Muscle layer of duodenum (tissue), 2 donors: Measurements from ENCODE around the gene NFATC2.

Experiments
- H3K27ac ChIP-seq: one replicate; pipeline ENCODE4 v1.7.0; 2013; ENCODE audit warnings: mild to moderate bottlenecking, low read length
- H3K27me3 ChIP-seq: one replicate; pipeline ENCODE4 v1.7.0; 2013; ENCODE audit warnings: low read depth, mild to moderate bottlenecking, control low read depth, low read length
- H3K36me3 ChIP-seq, 2 donors: one replicate each; pipeline ENCODE4 v1.7.0; 2013; ENCODE audit warnings: low read length in 2 of 2, control low read depth in 1 of 2, mild to moderate bottlenecking in 1 of 2; ENCODE audit not compliant: insufficient read depth in 2 of 2, control insufficient read depth in 1 of 2
- H3K4me1 ChIP-seq, 2 donors: one replicate each; pipeline ENCODE4 v1.7.0; 2013; ENCODE audit warnings: low read length in 2 of 2, mild to moderate bottlenecking in 2 of 2, control low read depth in 1 of 2, moderate library complexity in 1 of 2; ENCODE audit not compliant: insufficient read depth in 2 of 2, control insufficient read depth in 1 of 2
- H3K4me3 ChIP-seq, 2 donors: one replicate each; pipeline ENCODE4 v1.7.0; 2013; ENCODE audit warnings: low read length in 2 of 2, low read depth in 1 of 2, mild to moderate bottlenecking in 1 of 2
- H3K9me3 ChIP-seq, 2 donors: one replicate each; pipeline ENCODE4 v1.7.0; 2013; ENCODE audit warnings: low read length in 2 of 2, control low read depth in 1 of 2, mild to moderate bottlenecking in 1 of 2; ENCODE audit not compliant: control insufficient read depth in 1 of 2
- donor health status: healthy.

NFATC2 gene

GRCh38 chr20:51490635-51491034, 51.9 kb downstream of the NFATC2 start:
- H3K4me3 ChIP-seq = no peak overlapping the region
- H3K27me3 ChIP-seq = no peaks in the 10 kb centered on the region
- H3K4me1 ChIP-seq = peaks cover 0 to 19% of the 10 kb centered on the region in 2 donors
- no peaks in the 10 kb centered on the region for H3K36me3 ChIP-seq
- no peaks in the 10 kb centered on the region for H3K9me3 ChIP-seq
- no peak overlapping the region for H3K27ac ChIP-seq

DNA sequence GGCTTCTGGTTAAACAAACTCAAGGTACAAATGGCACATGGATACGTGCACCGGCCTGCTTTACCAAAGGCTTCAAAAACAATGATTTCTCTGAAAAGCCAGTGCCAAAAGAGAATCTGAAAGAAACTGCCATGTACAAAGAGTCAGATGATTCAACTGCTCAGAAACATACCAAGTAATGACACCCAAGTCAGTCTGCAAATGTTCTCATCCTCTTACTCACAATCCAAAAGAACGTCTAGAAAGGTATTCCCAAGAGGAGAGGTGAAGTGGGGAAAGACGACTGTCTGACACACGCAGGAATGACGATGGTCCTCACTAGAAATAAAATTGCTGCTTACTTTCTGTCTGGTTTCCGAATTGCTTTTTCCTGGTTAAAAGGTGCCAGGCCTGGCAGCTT, 52.9 kb downstream of the NFATC2 start:
- no peaks in the 10 kb centered on the region for H3K9me3 ChIP-seq

GRCh38 chr20:51488331-51488730, 54.2 kb downstream of the NFATC2 start:
- Histone ChIP-seq H3K4me3 (no peak overlapping the region), H3K4me1 (peaks cover 0 to 19% of the 10 kb centered on the region in 2 donors), H3K27ac (no peak overlapping the region), H3K36me3 (peaks cover 4 to 7% of the 10 kb centered on the region in 2 donors), H3K9me3 (no peaks in the 10 kb centered on the region), H3K27me3 (no peaks in the 10 kb centered on the region)

More for the DNA sequence above, 52.9 kb downstream of the NFATC2 start:
- peaks cover 0 to 19% of the 10 kb centered on the region in 2 donors for H3K4me1 ChIP-seq
- H3K36me3 ChIP-seq = peaks cover under 1 to 3% of the 10 kb centered on the region in 2 donors
- H3K27ac ChIP-seq = no peak overlapping the region
- H3K27me3 ChIP-seq = no peaks in the 10 kb centered on the region
- H3K4me3 ChIP-seq = no peak overlapping the region

- peaks cover 4 to 7% of the 10 kb centered on the region in 2 donors for H3K36me3 ChIP-seq
- H3K4me3 ChIP-seq = no peak overlapping the region
- no peak overlapping the region for H3K27ac ChIP-seq
- H3K27me3 ChIP-seq = no peaks in the 10 kb centered on the region
- H3K4me1 ChIP-seq = peaks cover 0 to 19% of the 10 kb centered on the region in 2 donors
- no peaks in the 10 kb centered on the region for H3K9me3 ChIP-seq
Observed at GRCh38 chr20:51487565-51488268, 54.8 kb downstream of the NFATC2 start.

GRCh38 chr20:51487076-51487475, 55.4 kb downstream of the NFATC2 start:
- Histone ChIP-seq H3K4me1 (peaks cover 0 to 13% of the 10 kb centered on the region in 2 donors), H3K36me3 (peaks cover 4 to 7% of the 10 kb centered on the region in 2 donors), H3K27ac (no peak overlapping the region), H3K4me3 (no peak overlapping the region), H3K9me3 (no peaks in the 10 kb centered on the region), H3K27me3 (no peaks in the 10 kb centered on the region)

DNA sequence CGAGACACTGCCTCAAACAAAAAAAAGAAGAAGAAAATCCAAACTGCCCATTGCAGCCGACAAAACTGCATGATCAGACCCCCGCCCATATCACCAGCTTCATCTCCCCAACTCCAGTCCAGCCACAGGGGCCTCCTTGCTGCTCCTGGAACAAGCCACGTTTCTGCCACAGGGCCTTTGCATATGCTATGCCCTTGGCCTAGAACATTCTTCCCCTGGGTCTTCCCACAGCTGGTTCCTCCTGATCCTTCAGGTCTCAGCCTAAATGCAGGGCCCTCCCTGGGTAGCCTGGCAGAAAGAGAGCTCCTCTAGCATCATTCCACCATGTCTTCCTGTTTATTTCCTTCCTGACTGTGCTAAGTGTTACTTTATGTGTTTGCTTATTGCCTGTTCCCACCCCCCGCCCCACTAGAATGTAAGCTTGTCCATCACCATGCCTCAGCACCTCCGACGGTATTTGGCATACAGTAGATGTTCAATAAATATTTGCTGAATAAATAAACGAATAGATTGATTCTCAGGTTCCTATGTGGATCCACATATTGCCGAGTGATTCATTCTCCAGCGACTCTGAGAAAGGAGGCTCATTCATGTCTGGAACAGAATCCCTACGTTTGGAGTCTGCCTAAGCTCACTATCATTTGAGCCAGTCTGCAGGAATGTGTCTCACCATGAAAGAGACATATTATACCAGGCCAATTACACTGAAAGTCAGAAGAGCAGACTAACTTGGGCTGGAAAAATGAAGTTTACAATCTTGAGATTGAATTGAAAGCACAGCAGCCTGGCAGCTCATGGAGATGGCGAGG, 56.1 kb downstream of the NFATC2 start:
- Histone ChIP-seq H3K4me3 (no peak overlapping the region), H3K27me3 (no peaks in the 10 kb centered on the region), H3K4me1 (peaks cover 0 to 10% of the 10 kb centered on the region in 2 donors), H3K36me3 (peaks cover 4 to 7% of the 10 kb centered on the region in 2 donors), H3K27ac (no peak overlapping the region), H3K9me3 (no peaks in the 10 kb centered on the region)

DNA sequence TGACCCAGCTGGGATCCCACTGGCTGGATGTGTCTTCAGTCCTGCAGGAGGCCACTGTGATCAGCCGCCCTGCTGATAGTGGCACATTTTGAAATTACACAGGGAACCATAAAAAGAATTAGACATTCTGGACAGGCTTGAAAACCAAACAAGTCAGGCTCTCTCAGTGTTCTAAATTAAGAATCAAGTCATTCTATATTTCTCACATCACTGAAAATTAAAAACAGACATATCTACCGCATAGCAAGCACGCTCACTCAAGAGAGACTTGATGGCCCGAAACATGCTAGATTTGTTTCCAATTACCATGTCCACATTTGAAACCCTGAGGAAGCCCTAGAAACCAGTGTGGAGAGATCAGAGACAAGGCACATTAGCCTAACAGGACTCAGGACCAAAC, 57.7 kb downstream of the NFATC2 start:
- H3K4me1 ChIP-seq = peaks cover 0 to 10% of the 10 kb centered on the region in 2 donors
- no peaks in the 10 kb centered on the region for H3K27me3 ChIP-seq
- no peak overlapping the region for H3K4me3 ChIP-seq
- H3K9me3 ChIP-seq = no peaks in the 10 kb centered on the region
- H3K36me3 ChIP-seq = peaks cover 7 to 8% of the 10 kb centered on the region in 2 donors
- H3K27ac ChIP-seq = no peak overlapping the region

- H3K36me3 ChIP-seq = peaks cover 7 to 8% of the 10 kb centered on the region in 2 donors
- no peak overlapping the region for H3K27ac ChIP-seq
- H3K4me3 ChIP-seq = no peak overlapping the region
- peaks cover 0 to 10% of the 10 kb centered on the region in 2 donors for H3K4me1 ChIP-seq
- H3K9me3 ChIP-seq = no peaks in the 10 kb centered on the region
- no peaks in the 10 kb centered on the region for H3K27me3 ChIP-seq
Observed at GRCh38 chr20:51484141-51484815, 58.2 kb downstream of the NFATC2 start.

DNA sequence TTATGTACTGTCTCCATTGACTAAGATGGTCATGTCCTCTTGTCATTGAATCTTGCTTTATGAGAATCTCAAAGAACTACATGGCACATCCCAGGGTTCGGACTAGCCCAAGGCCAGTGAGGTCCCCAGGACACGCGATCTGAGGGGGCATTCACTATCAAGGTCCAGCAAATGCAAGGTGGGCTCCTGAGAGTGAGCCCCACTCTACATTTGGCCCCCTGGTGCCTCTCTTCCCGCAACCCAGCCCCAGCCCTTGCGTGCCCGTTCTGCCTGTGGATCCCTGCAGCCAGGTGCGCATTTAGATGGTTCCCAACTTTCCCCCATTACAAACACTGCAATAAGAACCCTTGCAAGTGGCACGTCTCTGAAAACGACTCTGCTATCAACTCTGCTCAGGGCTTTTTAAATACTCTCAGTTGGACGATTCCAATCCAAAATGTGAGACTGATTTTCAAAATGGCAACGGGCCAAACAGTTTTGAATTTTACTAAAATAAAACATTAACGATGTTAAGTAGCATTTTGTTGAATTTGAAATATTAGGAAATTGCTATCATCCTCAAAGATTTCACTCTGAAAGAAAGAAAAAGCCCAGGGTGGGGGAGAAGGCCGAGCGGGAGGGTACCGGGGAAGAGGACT, 59.6 kb downstream of the NFATC2 start:
- peaks cover 7 to 8% of the 10 kb centered on the region in 2 donors for H3K36me3 ChIP-seq
- H3K9me3 ChIP-seq = no peaks in the 10 kb centered on the region
- no peak overlapping the region for H3K4me3 ChIP-seq
- H3K27ac ChIP-seq = no peak overlapping the region
- peaks cover 0 to 10% of the 10 kb centered on the region in 2 donors for H3K4me1 ChIP-seq
- H3K27me3 ChIP-seq = no peaks in the 10 kb centered on the region

- Histone ChIP-seq H3K36me3 (peaks cover 7 to 8% of the 10 kb centered on the region in 2 donors), H3K4me1 (no peaks in the 10 kb centered on the region), H3K4me3 (no peak overlapping the region), H3K27me3 (no peaks in the 10 kb centered on the region), H3K9me3 (no peaks in the 10 kb centered on the region), H3K27ac (no peak overlapping the region)
Observed at GRCh38 chr20:51481341-51481914, 61.1 kb downstream of the NFATC2 start.
